Stomach (tissue), 4 donors: ENCODE data around the gene SPAG7.
A peak's percentile ranks its signal among the peaks of the same experiment; 100 is the strongest.

Source experiments
- CTCF ChIP-seq, 7 experiments: fragments of 450-650 bp in 4 of 7; fragments of 200-600 bp in 3 of 7; sonication (generic) in 3 of 7; IDR thresholded peaks; one replicate each; pipeline ENCODE4 v1.5.1; 2016 to 2019; ENCODE audit warnings: antibody characterized with exemption in 7 of 7, control low read depth in 2 of 7, mild to moderate bottlenecking in 1 of 7
- POLR2AphosphoS5 ChIP-seq, 3 donors: sonication (generic); formaldehyde crosslinking; IDR thresholded peaks; one replicate each; pipeline ENCODE4 v1.6.1; 2016; ENCODE audit warnings: antibody characterized with exemption in 3 of 3

GRCh38 chr17:4997302-4998026, 29.8 kb upstream of the SPAG7 start, which contains the start of the genes INCA1 and KIF1C:
- peak in 2 of 7 experiments; percentile 23 to 27 for TF ChIP-seq CTCF (IDR thresholded peaks at IDR 0.05)
- TF ChIP-seq POLR2AphosphoS5 (IDR thresholded peaks at IDR 0.05): peak; percentile 49 to 84 (median 82)
